H9 (cell line): Measurements from ENCODE around the gene JSRP1. TPM values are rescaled to one million over a fixed set of nuclear protein-coding genes. Genes with fewer than 3 reads are reported as not detected.

Experiments
- DNase-seq: peaks from one replicate; pipeline ENCODE4 v3.0.0-alpha.2; 2017
- H2AFZ ChIP-seq: one replicate; pipeline ENCODE4 v1.6.1; 2013; ENCODE audit warnings: mild to moderate bottlenecking, low read length, control low read depth, moderate library complexity
- H2AK5ac ChIP-seq: 2 replicates; pipeline ENCODE4 v1.6.1; 2013; ENCODE audit warnings: low read length, control low read depth, mixed read lengths; ENCODE audit not compliant: insufficient read length
- H2BK120ac ChIP-seq: one replicate; pipeline ENCODE4 v1.6.1; 2013; ENCODE audit warnings: low read depth, mild to moderate bottlenecking, low read length, control low read depth, inconsistent platforms; ENCODE audit not compliant: poor library complexity, severe bottlenecking
- H2BK12ac ChIP-seq: 2 replicates; pipeline ENCODE4 v1.6.1; 2013; ENCODE audit warnings: low read length, control low read depth, mixed read lengths, low read depth; ENCODE audit not compliant: insufficient read length
- H2BK15ac ChIP-seq: 2 replicates; pipeline ENCODE4 v1.6.1; 2013; ENCODE audit warnings: low read depth, low read length, control low read depth
- H2BK20ac ChIP-seq: one replicate; pipeline ENCODE4 v1.6.1; 2013; ENCODE audit warnings: low read depth, mild to moderate bottlenecking, low read length, control low read depth, inconsistent platforms; ENCODE audit not compliant: poor library complexity, severe bottlenecking
- H2BK5ac ChIP-seq: 2 replicates; pipeline ENCODE4 v1.6.1; 2013; ENCODE audit warnings: low read length, control low read depth, mixed read lengths; ENCODE audit not compliant: insufficient read length
- H3K14ac ChIP-seq: 2 replicates; pipeline ENCODE4 v1.6.1; 2013; ENCODE audit warnings: low read length, control low read depth; ENCODE audit not compliant: insufficient read depth
- H3K18ac ChIP-seq: 2 replicates; pipeline ENCODE4 v1.6.1; 2013; ENCODE audit warnings: low read depth, mild to moderate bottlenecking, mixed read lengths, low read length, control low read depth; ENCODE audit not compliant: insufficient read length
- H3K23ac ChIP-seq: 2 replicates; pipeline ENCODE4 v1.6.1; 2013; ENCODE audit warnings: low read length, control low read depth, mixed read lengths, low read depth; ENCODE audit not compliant: insufficient read length
- H3K23me2 ChIP-seq: 2 replicates; pipeline ENCODE4 v1.6.1; 2013; ENCODE audit warnings: low read depth, mild to moderate bottlenecking, mixed read lengths, low read length, control low read depth; ENCODE audit not compliant: insufficient read length, poor library complexity, severe bottlenecking
- H3K27ac ChIP-seq: 2 replicates; pipeline ENCODE4 v1.5.1; 2013; ENCODE audit warnings: low read length, control low read depth, mixed read lengths, low read depth; ENCODE audit not compliant: insufficient read length
- H3K27me3 ChIP-seq: 2 replicates; pipeline ENCODE4 v1.6.1; 2013; ENCODE audit warnings: low read length, control low read depth, inconsistent platforms; ENCODE audit not compliant: insufficient read depth
- H3K4ac ChIP-seq: 2 replicates; pipeline ENCODE4 v1.6.1; 2013; ENCODE audit warnings: low read depth, mild to moderate bottlenecking, control low read depth, inconsistent platforms, low read length, moderate library complexity
- H3K4me1 ChIP-seq: 2 replicates; pipeline ENCODE4 v1.6.1; 2013; ENCODE audit warnings: low read length, control low read depth, inconsistent platforms; ENCODE audit not compliant: insufficient read depth
- H3K4me2 ChIP-seq: 2 replicates; pipeline ENCODE4 v1.6.1; 2013; ENCODE audit warnings: low read length, control low read depth, mixed read lengths; ENCODE audit not compliant: insufficient read length, insufficient read depth
- H3K56ac ChIP-seq: 2 replicates; pipeline ENCODE4 v1.6.1; 2013; ENCODE audit warnings: low read depth, mild to moderate bottlenecking, mixed read lengths, low read length, control low read depth; ENCODE audit not compliant: insufficient read length
- H3K79me1 ChIP-seq: 2 replicates; pipeline ENCODE4 v1.6.1; 2013; ENCODE audit warnings: low read depth, mild to moderate bottlenecking, moderate library complexity, low read length, control low read depth, inconsistent platforms; ENCODE audit not compliant: insufficient read depth, poor library complexity, severe bottlenecking
- H3K79me2 ChIP-seq: 2 replicates; pipeline ENCODE4 v1.6.1; 2013; ENCODE audit warnings: low read length, control low read depth, inconsistent platforms; ENCODE audit not compliant: insufficient read depth
- H3K9ac ChIP-seq: 2 replicates; pipeline ENCODE4 v1.6.1; 2013; ENCODE audit warnings: low read length, control low read depth, mixed read lengths; ENCODE audit not compliant: insufficient read length; ENCODE audit errors: extremely low read depth
- H3K9me3 ChIP-seq: one replicate; pipeline ENCODE4 v1.6.1; 2013; ENCODE audit warnings: low read depth, low read length, inconsistent platforms; ENCODE audit not compliant: control insufficient read depth
- H3T11ph ChIP-seq: one replicate; pipeline ENCODE4 v1.6.1; 2013; ENCODE audit warnings: mild to moderate bottlenecking, low read length, control low read depth, inconsistent platforms
- H4K20me1 ChIP-seq: one replicate; pipeline ENCODE4 v1.6.1; 2013; ENCODE audit not compliant: control insufficient read depth, insufficient read length, insufficient read depth
- H4K5ac ChIP-seq: 2 replicates; pipeline ENCODE4 v1.6.1; 2013; ENCODE audit warnings: low read depth, mild to moderate bottlenecking, mixed read lengths, low read length, control low read depth; ENCODE audit not compliant: insufficient read length
- H4K8ac ChIP-seq: replicated peaks from 2 replicates; pipeline ENCODE4 v1.6.1; 2013; ENCODE audit warnings: low read length, control low read depth, mixed read lengths, low read depth; ENCODE audit not compliant: insufficient read length
- H4K91ac ChIP-seq: 2 replicates; pipeline ENCODE4 v1.6.1; 2013; ENCODE audit warnings: low read depth, mild to moderate bottlenecking, moderate library complexity, mixed read lengths, low read length, control low read depth; ENCODE audit not compliant: insufficient read length
- H3K27ac Mint-ChIP-seq, 3 experiments: 2 replicates in 2 of 3; 3 replicates in 1 of 3; pipeline ENCODE4 v1.8.0; 2020 to 2021; ENCODE audit warnings: mixed read lengths in 3 of 3, mild to moderate bottlenecking in 1 of 3, moderate library complexity in 1 of 3
- H3K27me3 Mint-ChIP-seq: 2 replicates; pipeline ENCODE4 v1.8.0; 2021; ENCODE audit warnings: low read depth, mild to moderate bottlenecking, moderate library complexity, mixed read lengths
- H3K36me3 Mint-ChIP-seq, 3 experiments: 2 replicates in 2 of 3; 3 replicates in 1 of 3; pipeline ENCODE4 v1.8.0; 2020 to 2021; ENCODE audit warnings: low read depth in 3 of 3, mixed read lengths in 3 of 3; ENCODE audit not compliant: insufficient read depth in 1 of 3
- H3K4me1 Mint-ChIP-seq, 2 experiments: 2 replicates each; pipeline ENCODE4 v1.8.0; 2020; ENCODE audit warnings: mixed read lengths in 2 of 2
- H3K4me3 Mint-ChIP-seq, 2 experiments: 2 replicates in 1 of 2; 3 replicates in 1 of 2; pipeline ENCODE4 v1.8.0; 2020 to 2021; ENCODE audit warnings: mild to moderate bottlenecking in 2 of 2, mixed read lengths in 2 of 2, moderate library complexity in 1 of 2
- H3K9me3 Mint-ChIP-seq, 2 experiments: 2 replicates in 1 of 2; 3 replicates in 1 of 2; pipeline ENCODE4 v1.8.0; 2020; ENCODE audit warnings: mild to moderate bottlenecking in 2 of 2, mixed read lengths in 2 of 2, moderate library complexity in 1 of 2
- WGBS: extraction: QIAGEN DNeasy Blood & Tissue Kit; methylation state at CpG from one replicate; pipeline ENCODE4 v1.1.7; 2013; ENCODE audit warnings: missing lambda C conversion rate, low lambda C conversion rate, mixed read lengths; ENCODE audit not compliant: insufficient read length; ENCODE audit errors: extremely low coverage; 5-methylcytosine and 5-hydroxymethylcytosine counted together
- total RNA-seq: library from RNA; stranded (reverse); gene quantifications from 2 replicates; pipeline ENCODE4 v1.2.1, GENCODE V29; 2021
- TF ChIP-seq, protein P1 (sequence below): fragments of 200-600 bp; sonication (generic); conservative IDR thresholded peaks from 3 replicates; pipeline ENCODE4 v1.8.0; 2021; ENCODE audit warnings: antibody characterized with exemption, mild to moderate bottlenecking

The JSRP1 gene
- total RNA-seq, 1 experiment from 2014 or later: 0.90 TPM

DNA sequence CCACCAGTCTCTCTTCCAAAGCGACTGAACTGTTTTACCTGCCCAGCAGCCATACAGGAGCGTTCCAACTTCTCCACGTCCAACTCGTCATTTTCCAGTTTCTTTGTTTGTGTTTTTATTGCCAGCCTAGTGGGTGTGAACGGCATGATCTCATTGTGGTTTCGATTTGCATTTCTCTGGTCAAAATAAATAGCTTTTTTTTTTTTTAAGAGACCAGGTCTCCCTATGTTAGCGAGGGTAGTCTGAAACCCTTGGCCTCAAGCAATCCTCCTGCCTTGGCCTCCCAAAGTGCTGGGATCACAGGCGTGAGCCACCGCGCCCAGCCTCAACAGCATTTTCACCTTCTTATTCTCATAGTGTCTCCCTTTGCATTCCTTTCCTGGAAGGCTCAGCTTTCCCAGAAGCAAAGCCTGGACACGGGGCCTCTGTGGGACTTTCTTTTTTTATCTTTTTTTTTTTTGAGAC is 4.2 kb upstream of the JSRP1 start:
- H3T11ph ChIP-seq: no peak overlapping the region
- H4K20me1 ChIP-seq: no peaks in the 10 kb centered on the region
- no peak overlapping the region for H4K5ac ChIP-seq
- H2AK5ac ChIP-seq: no peak overlapping the region
- no peak overlapping the region for H3K14ac ChIP-seq
- no peaks in the 10 kb centered on the region for H3K36me3 Mint-ChIP-seq
- H2BK5ac ChIP-seq: no peak overlapping the region
- H3K23ac ChIP-seq: no peak overlapping the region
- DNase-seq: no peak
- no peaks in the 10 kb centered on the region for H3K27me3 ChIP-seq
- no peak overlapping the region for H2BK15ac ChIP-seq
- no peak overlapping the region for H4K91ac ChIP-seq
- no peak overlapping the region for H2BK20ac ChIP-seq
- no peaks in the 10 kb centered on the region for H3K79me1 ChIP-seq
- no peak overlapping the region for H2AFZ ChIP-seq
- H2BK120ac ChIP-seq: no peak overlapping the region
- no peak overlapping the region for H3K4me2 ChIP-seq
- H3K56ac ChIP-seq: no peak overlapping the region
- H3K4me1 Mint-ChIP-seq: no peaks in the 10 kb centered on the region
- H3K23me2 ChIP-seq: no peaks in the 10 kb centered on the region
- H3K9me3 Mint-ChIP-seq: no peaks in the 10 kb centered on the region
- H3K4me1 ChIP-seq: no peaks in the 10 kb centered on the region
- H3K4me3 Mint-ChIP-seq: peak overlapping the region in 1 of 2 experiments; percentile 18; a peak in 1 of 5 replicates
- H3K9ac ChIP-seq: no peak overlapping the region
- H4K8ac ChIP-seq: no peak overlapping the region
- no peak overlapping the region for H2BK12ac ChIP-seq
- H3K27ac Mint-ChIP-seq: no peak overlapping the region
- H3K9me3 ChIP-seq: no peaks in the 10 kb centered on the region
- no peaks in the 10 kb centered on the region for H3K79me2 ChIP-seq
- H3K27me3 Mint-ChIP-seq: peaks cover 17% of the 10 kb centered on the region
- H3K4ac ChIP-seq: no peak overlapping the region
- no peak overlapping the region for H3K18ac ChIP-seq
- WGBS: no CpG with 5 or more reads among the region's 11 CpGs
- no peak overlapping the region for H3K27ac ChIP-seq
- TF ChIP-seq, protein P1, sequence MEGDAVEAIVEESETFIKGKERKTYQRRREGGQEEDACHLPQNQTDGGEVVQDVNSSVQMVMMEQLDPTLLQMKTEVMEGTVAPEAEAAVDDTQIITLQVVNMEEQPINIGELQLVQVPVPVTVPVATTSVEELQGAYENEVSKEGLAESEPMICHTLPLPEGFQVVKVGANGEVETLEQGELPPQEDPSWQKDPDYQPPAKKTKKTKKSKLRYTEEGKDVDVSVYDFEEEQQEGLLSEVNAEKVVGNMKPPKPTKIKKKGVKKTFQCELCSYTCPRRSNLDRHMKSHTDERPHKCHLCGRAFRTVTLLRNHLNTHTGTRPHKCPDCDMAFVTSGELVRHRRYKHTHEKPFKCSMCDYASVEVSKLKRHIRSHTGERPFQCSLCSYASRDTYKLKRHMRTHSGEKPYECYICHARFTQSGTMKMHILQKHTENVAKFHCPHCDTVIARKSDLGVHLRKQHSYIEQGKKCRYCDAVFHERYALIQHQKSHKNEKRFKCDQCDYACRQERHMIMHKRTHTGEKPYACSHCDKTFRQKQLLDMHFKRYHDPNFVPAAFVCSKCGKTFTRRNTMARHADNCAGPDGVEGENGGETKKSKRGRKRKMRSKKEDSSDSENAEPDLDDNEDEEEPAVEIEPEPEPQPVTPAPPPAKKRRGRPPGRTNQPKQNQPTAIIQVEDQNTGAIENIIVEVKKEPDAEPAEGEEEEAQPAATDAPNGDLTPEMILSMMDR: no peak
